CD14-positive monocyte (primary cell): ENCODE data around the gene SLC20A1. TPM values are rescaled to one million over a fixed set of nuclear protein-coding genes. Genes with fewer than 3 reads are reported as not detected.

Source experiments
- DNase-seq, 3 donors: peaks; one replicate each; pipeline ENCODE4 v3.0.0-alpha.2; 2011 to 2022
- H2AFZ ChIP-seq: 2 replicates; pipeline ENCODE4 v1.6.0; 2012; ENCODE audit warnings: mild to moderate bottlenecking, low read depth, low read length, inconsistent platforms; ENCODE audit not compliant: insufficient read depth, poor library complexity, severe bottlenecking
- H3K27ac ChIP-seq, 2 donors: 1 replicate in 1 of 2; 2 replicates in 1 of 2; pipeline ENCODE4 v1.5.1; 2012 to 2013; ENCODE audit warnings: low read length in 2 of 2, control low read depth in 1 of 2, inconsistent platforms in 1 of 2, low read depth in 1 of 2, mild to moderate bottlenecking in 1 of 2
- H3K27me3 ChIP-seq, 2 donors: one replicate each; pipeline versions ENCODE4 v1.6.0 to v1.6.1; 2011 to 2013; ENCODE audit warnings: low read length in 2 of 2; ENCODE audit not compliant: control insufficient read depth in 2 of 2, insufficient read depth in 2 of 2
- H3K36me3 ChIP-seq, 2 donors: replicated peaks in 1 of 2; 1 replicate in 1 of 2; 2 replicates in 1 of 2; pipeline versions ENCODE4 v1.5.1 to v1.6.1; 2012 to 2013; ENCODE audit warnings: low read length in 2 of 2, control low read depth in 1 of 2, inconsistent platforms in 1 of 2, mild to moderate bottlenecking in 1 of 2; ENCODE audit not compliant: insufficient read depth in 2 of 2, control insufficient read depth in 1 of 2
- H3K4me1 ChIP-seq, 2 donors: 1 replicate in 1 of 2; 2 replicates in 1 of 2; pipeline versions ENCODE4 v1.5.1 to v1.6.1; 2012 to 2013; ENCODE audit warnings: low read length in 2 of 2, control low read depth in 1 of 2, inconsistent platforms in 1 of 2, mild to moderate bottlenecking in 1 of 2, moderate library complexity in 1 of 2; ENCODE audit not compliant: insufficient read depth in 2 of 2, control insufficient read depth in 1 of 2
- H3K4me2 ChIP-seq: replicated peaks from 2 replicates; pipeline ENCODE3; 2012; ENCODE audit warnings: low read length, moderate library complexity, mild to moderate bottlenecking; ENCODE audit not compliant: poor library complexity, severe bottlenecking; ENCODE audit errors: extremely low read depth
- H3K4me3 ChIP-seq, 3 experiments: fragments of 200-600 bp in 1 of 3; sonication (generic) in 1 of 3; replicated peaks in 1 of 3; 1 replicate in 2 of 3; 2 replicates in 1 of 3; pipeline ENCODE4 v1.5.1; 2011 to 2013; ENCODE audit warnings: low read length in 3 of 3, mild to moderate bottlenecking in 3 of 3, control low read depth in 2 of 3, low read depth in 2 of 3, inconsistent platforms in 1 of 3, moderate library complexity in 1 of 3
- H3K79me2 ChIP-seq: 2 replicates; pipeline ENCODE4 v1.6.0; 2012; ENCODE audit warnings: mild to moderate bottlenecking, control low read depth, inconsistent platforms, low read length, moderate library complexity; ENCODE audit not compliant: insufficient read depth
- H3K9ac ChIP-seq: 2 replicates; pipeline ENCODE4 v1.6.0; 2017; ENCODE audit warnings: low read length, mild to moderate bottlenecking; ENCODE audit not compliant: insufficient read depth, poor library complexity, severe bottlenecking
- H3K9me3 ChIP-seq, 2 donors: replicated peaks in 1 of 2; 1 replicate in 1 of 2; 2 replicates in 1 of 2; pipeline versions ENCODE4 v1.5.1 to v1.6.1; 2012 to 2013; ENCODE audit warnings: low read length in 2 of 2, control low read depth in 1 of 2; ENCODE audit not compliant: control insufficient read depth in 1 of 2, insufficient read depth in 1 of 2
- H4K20me1 ChIP-seq: 2 replicates; pipeline ENCODE4 v1.6.0; 2012; ENCODE audit warnings: mild to moderate bottlenecking, low read length, control low read depth, moderate library complexity; ENCODE audit not compliant: insufficient read depth
- H3K27ac Mint-ChIP-seq, 7 donors: one replicate each; pipeline ENCODE4 v1.8.0; 2020; ENCODE audit warnings: mild to moderate bottlenecking in 7 of 7, mixed read lengths in 7 of 7, moderate library complexity in 6 of 7, inconsistent platforms in 2 of 7
- H3K27me3 Mint-ChIP-seq, 3 donors: one replicate each; pipeline ENCODE4 v1.8.0; 2021 to 2022; ENCODE audit warnings: low read depth in 3 of 3, mild to moderate bottlenecking in 3 of 3, mixed read lengths in 3 of 3, moderate library complexity in 3 of 3, inconsistent platforms in 1 of 3
- H3K36me3 Mint-ChIP-seq, 2 donors: one replicate each; pipeline ENCODE4 v1.8.0; 2020; ENCODE audit warnings: mixed read lengths in 2 of 2, inconsistent platforms in 1 of 2, mild to moderate bottlenecking in 1 of 2
- H3K4me1 Mint-ChIP-seq: one replicate; pipeline ENCODE4 v1.8.0; 2020; ENCODE audit warnings: mild to moderate bottlenecking, mixed read lengths
- H3K4me3 Mint-ChIP-seq, 2 donors: one replicate each; pipeline ENCODE4 v1.8.0; 2020; ENCODE audit warnings: mild to moderate bottlenecking in 2 of 2, mixed read lengths in 2 of 2, moderate library complexity in 1 of 2
- H3K9me3 Mint-ChIP-seq, 7 donors: one replicate each; pipeline ENCODE4 v1.8.0; 2020 to 2022; ENCODE audit warnings: mixed read lengths in 7 of 7, mild to moderate bottlenecking in 6 of 7, moderate library complexity in 6 of 7, inconsistent platforms in 2 of 7
- WGBS: methylation state at CpG from one replicate; pipeline ENCODE4 v1.1.5; 2013; ENCODE audit warnings: missing lambda C conversion rate; ENCODE audit not compliant: insufficient coverage; 5-methylcytosine and 5-hydroxymethylcytosine counted together
- intact Hi-C, 2 donors: fragments of 100-400 bp; cut with micrococcal nuclease; formaldehyde crosslinking; loops; one replicate each; pipeline versions ENCODE4 v1.15.0 to v1.15.1; 2023
- polyA plus RNA-seq, 3 donors: library from polyadenylated mRNA; depleted of rRNA in 1 of 3; unstranded in 2 of 3; stranded (reverse) in 1 of 3; fragments of 300-500 nt in 2 of 3; fragments of >200 nt in 1 of 3; fragmentation: Illumina TruSeq in 2 of 3; gene quantifications; 1 replicate in 2 of 3; 2 replicates in 1 of 3; pipeline ENCODE4 v1.2.3, GENCODE V29; 2012 to 2021
- TF ChIP-seq, protein P1 (sequence below): fragments of 200-600 bp; IDR thresholded peaks from one replicate; pipeline ENCODE4 v1.8.0; 2022; ENCODE audit warnings: antibody characterized with exemption, mild to moderate bottlenecking

The SLC20A1 gene
- polyA plus RNA-seq, 3 donors: 16.1 to 112 (median 36.3) TPM

DNA sequence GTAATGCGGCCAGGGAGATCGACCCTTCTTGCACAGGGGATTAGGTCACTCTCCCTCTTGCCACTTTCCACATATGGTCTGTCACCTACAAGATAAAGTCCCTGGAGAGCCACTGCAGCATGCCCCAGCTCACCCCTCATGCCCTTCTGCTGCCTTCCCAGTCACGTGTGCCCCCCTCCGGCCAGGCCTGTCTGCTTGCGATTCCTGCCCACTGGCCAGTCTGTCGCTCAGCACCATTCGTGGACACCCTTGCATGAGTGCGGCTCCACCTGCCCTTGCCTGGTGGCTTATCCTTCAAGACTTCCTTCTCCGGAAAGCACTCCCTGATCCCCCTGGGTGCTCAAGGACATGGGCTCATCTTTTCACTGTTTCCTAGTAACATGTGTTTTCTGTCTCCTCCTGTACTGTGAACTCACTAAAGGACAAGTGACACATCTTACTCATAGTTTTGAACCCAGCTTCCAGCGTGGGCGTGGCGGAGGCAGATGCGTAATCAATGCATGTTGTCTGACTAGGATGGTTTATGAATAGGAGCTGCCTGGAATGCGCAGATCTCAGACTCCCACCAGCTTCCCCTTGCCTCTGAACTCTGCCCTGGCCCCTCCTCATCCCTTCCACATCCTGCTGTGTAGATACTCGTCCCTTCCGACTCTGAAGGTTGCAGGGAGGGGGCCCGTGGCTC is 67.3 kb downstream of the SLC20A1 start:
- peak overlapping the region; percentile 31 for H2AFZ ChIP-seq
- no peak overlapping the region for H3K4me2 ChIP-seq
- H3K4me3 Mint-ChIP-seq: peak overlapping the region in 1 of 2 donors; percentile 39
- H3K27me3 Mint-ChIP-seq: peaks cover 0 to 6% (median 6%) of the 10 kb centered on the region in 3 donors
- peaks cover 30 to 35% of the 10 kb centered on the region in 2 donors for H3K4me1 ChIP-seq
- H3K9ac ChIP-seq: no peak overlapping the region
- peaks cover 0 to 2% of the 10 kb centered on the region in 2 donors for H3K36me3 Mint-ChIP-seq
- DNase-seq: no peak
- 96% methylated on average over 8 of the region's 17 CpGs for WGBS
- no peaks in the 10 kb centered on the region for H3K9me3 ChIP-seq
- no peaks in the 10 kb centered on the region for H3K27me3 ChIP-seq
- H3K4me3 ChIP-seq: no peak overlapping the region
- no peaks in the 10 kb centered on the region for H3K36me3 ChIP-seq
- no peaks in the 10 kb centered on the region for H4K20me1 ChIP-seq
- intact Hi-C loops: no loop called here
- H3K27ac ChIP-seq: no peak overlapping the region
- no peaks in the 10 kb centered on the region for H3K79me2 ChIP-seq
- peaks cover 49% of the 10 kb centered on the region for H3K4me1 Mint-ChIP-seq
- TF ChIP-seq, protein P1, sequence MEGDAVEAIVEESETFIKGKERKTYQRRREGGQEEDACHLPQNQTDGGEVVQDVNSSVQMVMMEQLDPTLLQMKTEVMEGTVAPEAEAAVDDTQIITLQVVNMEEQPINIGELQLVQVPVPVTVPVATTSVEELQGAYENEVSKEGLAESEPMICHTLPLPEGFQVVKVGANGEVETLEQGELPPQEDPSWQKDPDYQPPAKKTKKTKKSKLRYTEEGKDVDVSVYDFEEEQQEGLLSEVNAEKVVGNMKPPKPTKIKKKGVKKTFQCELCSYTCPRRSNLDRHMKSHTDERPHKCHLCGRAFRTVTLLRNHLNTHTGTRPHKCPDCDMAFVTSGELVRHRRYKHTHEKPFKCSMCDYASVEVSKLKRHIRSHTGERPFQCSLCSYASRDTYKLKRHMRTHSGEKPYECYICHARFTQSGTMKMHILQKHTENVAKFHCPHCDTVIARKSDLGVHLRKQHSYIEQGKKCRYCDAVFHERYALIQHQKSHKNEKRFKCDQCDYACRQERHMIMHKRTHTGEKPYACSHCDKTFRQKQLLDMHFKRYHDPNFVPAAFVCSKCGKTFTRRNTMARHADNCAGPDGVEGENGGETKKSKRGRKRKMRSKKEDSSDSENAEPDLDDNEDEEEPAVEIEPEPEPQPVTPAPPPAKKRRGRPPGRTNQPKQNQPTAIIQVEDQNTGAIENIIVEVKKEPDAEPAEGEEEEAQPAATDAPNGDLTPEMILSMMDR: no peak
- H3K9me3 Mint-ChIP-seq: no peaks in the 10 kb centered on the region
- H3K27ac Mint-ChIP-seq: peak overlapping the region in 3 of 7 donors; percentile 10 to 69 (median 36)

Other genes with a start within 250 kb of the SLC20A1 start
- gene RGPD8, start 212.3 kb upstream of the SLC20A1 start, polyA plus RNA-seq: 1 to 10 TPM in 2 of 3 donors, under 1 TPM in 1; 0.29 to 3.4 (median 1.2) TPM
- 10 to 100 TPM in 1 of 3 donors, 1 to 10 TPM in 2; 2.7 to 13.9 (median 5.4) TPM for gene TTL, start 163.8 kb upstream of the SLC20A1 start, polyA plus RNA-seq
- gene POLR1B, start 103.5 kb upstream of the SLC20A1 start, polyA plus RNA-seq: 1 to 10 TPM; 5.2 to 6.3 (median 5.3) TPM
- 10 to 100 TPM; 37.1 to 77.3 (median 56.2) TPM for gene CHCHD5, start 61.3 kb upstream of the SLC20A1 start, polyA plus RNA-seq
- gene NT5DC4, start 75.1 kb downstream of the SLC20A1 start, polyA plus RNA-seq: 1 to 10 TPM in 1 of 3 donors, not detected in 2; 2.2 TPM
- gene CKAP2L, start 118.7 kb downstream of the SLC20A1 start, polyA plus RNA-seq: under 1 TPM in 2 of 3 donors, not detected in 1; 0.04 to 0.24 TPM
- under 1 TPM in 2 of 3 donors, not detected in 1; 0.26 to 0.83 TPM for gene IL1A, start 138.6 kb downstream of the SLC20A1 start, polyA plus RNA-seq
- 1,000 to 10,000 TPM in 1 of 3 donors, 100 to 1,000 TPM in 1, 10 to 100 TPM in 1; 65.1 to 1,419 (median 114) TPM for gene IL1B, start 190.8 kb downstream of the SLC20A1 start, polyA plus RNA-seq